GM18505 (cell line): ENCODE results near the gene ZHX3.

Source experiments
- ATAC-seq: cut with Tn5 transposase; IDR thresholded peaks from one replicate; pipeline ENCODE4 v1.9.1; 2021; ENCODE audit not compliant: unreplicated experiment
- POLR2A ChIP-seq: IDR thresholded peaks from 4 replicates; pipeline ENCODE4 v1.6.1; 2011; ENCODE audit warnings: borderline replicate concordance; ENCODE audit not compliant: insufficient read depth, insufficient read length; ENCODE audit errors: extremely low read depth

Gene ZHX3

GRCh38 chr20:41279546-41280225 is 37.8 kb downstream of the ZHX3 start:
- no peak for TF ChIP-seq POLR2A
- ATAC-seq, result no peak

DNA sequence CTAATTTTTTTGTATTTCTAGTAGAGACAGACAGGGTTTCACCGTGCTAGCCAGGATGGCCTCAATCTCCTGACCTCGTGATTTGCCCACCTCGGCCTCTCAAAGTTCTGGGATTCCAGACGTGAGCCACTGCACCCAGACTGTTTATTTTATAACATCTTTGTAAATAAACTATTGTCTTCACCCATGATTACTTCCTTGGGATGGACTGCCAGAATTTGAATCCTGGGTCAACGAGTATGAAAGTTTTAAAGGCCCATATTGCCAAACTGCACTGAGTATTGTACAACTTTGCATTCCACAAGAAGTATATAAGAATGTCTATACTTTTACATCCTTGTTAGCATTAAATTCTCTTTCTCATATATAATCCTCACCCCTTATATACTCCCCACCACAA is 38.6 kb downstream of the ZHX3 start:
- ATAC-seq, result no peak
- no peak for TF ChIP-seq POLR2A

DNA sequence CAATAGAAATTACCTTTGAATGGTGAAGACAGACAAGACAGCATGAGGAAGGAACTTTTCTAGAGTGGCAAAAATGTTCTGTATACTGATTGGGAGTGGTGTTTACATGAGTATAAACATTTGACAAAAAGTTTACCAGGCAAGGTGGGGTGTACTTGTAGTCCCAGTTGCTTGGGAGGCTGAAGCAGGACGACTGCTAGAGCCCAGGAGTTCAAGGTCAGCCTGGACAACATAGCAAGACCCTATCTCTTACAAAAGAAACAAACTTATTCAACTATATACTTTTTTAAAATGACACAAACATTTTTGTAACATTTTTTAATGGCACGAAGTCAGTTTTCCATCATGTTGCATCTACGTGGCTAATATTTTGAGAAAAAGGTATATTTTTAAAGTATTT is 40.5 kb downstream of the ZHX3 start:
- TF ChIP-seq POLR2A, result no peak
- ATAC-seq, result no peak

DNA sequence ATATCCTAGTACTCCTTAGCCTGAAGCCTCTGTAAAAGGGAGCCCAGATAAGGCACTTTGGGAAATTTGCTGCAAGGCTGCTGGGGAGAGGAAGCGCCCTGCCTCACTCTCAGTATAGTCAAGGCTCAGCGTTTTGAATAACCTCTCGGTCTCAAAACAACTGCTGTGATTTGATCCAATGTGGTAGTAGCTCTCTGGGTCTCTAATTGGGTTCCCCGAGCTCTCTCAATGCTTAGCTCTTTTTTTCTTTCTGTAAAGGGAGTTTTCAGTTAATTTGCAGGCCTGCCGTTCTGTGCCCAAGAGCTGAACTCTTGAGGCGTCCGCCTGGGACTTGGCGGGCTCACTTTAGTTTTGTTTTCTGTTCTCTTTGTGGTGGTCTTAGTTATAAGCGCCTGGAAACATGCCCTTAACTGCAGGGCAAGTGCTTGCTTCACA is 41.2 kb downstream of the ZHX3 start:
- ATAC-seq, result no peak

GRCh38 chr20:41275301-41275731 is 42.2 kb downstream of the ZHX3 start:
- TF ChIP-seq POLR2A, result no peak
- no peak for ATAC-seq

More for the DNA sequence above, 41.2 kb downstream of the ZHX3 start:
- no peak for TF ChIP-seq POLR2A

DNA sequence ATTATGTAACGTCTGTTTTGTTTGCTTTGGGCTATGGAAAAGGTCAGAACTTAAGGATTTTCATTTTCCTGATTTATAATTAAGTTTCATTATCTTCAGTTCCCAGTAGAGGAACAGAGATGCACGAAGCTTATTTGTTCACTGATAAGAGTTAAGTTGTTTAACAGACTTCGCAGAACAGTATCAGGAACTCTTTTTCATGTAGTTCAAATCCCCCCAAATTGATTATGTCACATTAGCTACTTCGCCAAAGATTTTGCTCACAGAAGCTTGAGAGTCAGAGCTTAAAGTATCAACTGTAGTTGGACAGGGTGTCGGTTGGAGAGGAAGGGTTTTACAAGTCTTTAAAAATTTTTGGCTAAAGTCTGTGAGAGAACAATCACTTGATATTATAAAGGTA is 43.4 kb downstream of the ZHX3 start:
- ATAC-seq, result no peak
- TF ChIP-seq POLR2A, result no peak

DNA sequence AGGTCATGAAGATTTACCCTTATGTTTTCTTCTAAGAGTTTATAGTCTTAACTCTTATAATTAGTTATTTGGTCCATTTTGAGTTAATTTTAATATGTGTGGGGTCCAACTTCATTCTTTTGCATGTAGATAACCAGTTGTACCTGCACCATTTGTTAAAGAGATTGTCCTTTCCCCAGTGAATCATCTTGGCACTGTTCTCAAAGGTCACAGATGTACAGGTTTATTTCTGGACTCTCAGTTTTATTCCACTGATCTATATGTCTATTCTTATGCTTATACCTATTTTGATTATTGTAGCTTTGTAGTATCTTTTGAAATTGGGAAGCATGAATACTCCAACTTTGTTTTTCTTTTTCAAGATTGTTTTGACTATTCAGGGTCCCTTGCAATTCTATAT is 44.1 kb downstream of the ZHX3 start:
- no peak for ATAC-seq
- TF ChIP-seq POLR2A, result no peak

DNA sequence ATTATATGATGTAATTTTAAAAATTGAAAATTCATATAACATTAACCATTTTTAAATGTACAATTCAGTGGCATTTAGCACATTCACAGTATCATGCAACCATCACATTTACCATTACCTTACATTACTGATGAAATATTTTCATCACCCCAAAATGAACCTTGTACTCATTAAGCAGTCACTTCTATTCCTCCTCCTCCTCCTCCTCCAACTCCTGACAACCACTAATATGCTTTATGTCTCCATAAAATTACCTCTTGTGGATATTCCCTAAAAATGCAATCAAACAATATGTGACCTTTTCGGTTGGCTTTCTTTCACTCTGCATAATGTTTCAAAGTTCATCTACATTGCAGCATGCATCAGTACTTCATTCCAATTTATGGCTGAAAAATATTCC is 45.2 kb downstream of the ZHX3 start:
- ATAC-seq, result no peak
- TF ChIP-seq POLR2A, result no peak

- ATAC-seq, result no peak
- TF ChIP-seq POLR2A, result no peak
Observed at GRCh38 chr20:41268917-41269652, 48.4 kb downstream of the ZHX3 start.

- ATAC-seq, result no peak
- TF ChIP-seq POLR2A, result no peak
Observed at GRCh38 chr20:41268402-41268801, 49.1 kb downstream of the ZHX3 start.

- no peak for ATAC-seq
- no peak for TF ChIP-seq POLR2A
Observed at GRCh38 chr20:41265938-41266337, 51.6 kb downstream of the ZHX3 start.

- TF ChIP-seq POLR2A, result no peak
- ATAC-seq, result no peak
Observed at GRCh38 chr20:41264819-41265218, 52.7 kb downstream of the ZHX3 start.

DNA sequence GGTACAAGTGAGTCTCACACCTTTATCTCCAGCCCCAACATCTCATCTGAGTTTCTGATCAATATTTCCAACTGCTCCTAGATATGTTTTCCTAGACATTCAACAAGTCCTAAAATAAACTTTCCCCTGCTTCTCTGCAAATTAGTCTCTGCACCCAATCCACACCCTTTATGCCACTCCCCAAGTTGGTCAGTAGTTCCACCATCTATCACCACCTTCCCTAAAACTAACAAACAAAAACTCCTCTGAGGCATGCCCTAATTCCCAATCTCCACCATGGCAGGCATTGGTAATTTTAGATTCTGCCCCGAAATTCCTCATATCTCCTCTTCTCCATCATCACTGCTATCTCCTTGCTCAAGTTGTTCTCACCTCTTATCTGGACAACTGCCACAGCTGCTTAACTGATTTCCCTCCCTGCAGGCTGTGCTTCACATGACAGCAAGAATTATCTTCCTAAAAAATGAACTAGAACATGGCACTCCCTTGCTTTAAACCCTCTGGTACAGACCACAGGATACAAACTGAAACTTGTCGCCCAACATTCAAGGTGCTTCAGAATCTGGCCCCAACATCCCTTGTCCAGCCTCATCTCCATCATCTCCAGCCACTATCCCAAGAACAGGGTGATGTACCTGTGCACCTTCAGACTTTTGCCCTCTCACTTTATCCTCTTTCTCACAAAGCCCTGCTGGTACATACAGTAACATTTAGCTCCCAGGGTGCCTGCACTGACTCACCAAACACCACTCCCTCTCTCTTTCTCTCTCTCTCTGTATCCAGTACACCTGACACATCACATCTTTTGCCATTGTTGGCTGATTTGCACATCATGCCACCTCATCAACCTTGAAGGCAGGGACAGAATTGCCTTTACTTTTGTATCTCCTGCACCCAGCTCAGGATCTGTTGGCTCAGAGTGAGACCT is 55.5 kb downstream of the ZHX3 start:
- no peak for ATAC-seq
- no peak for TF ChIP-seq POLR2A
